Spleen (tissue), 7 donors: ENCODE results near the gene SCAF11.

ENCODE experiments used
- CTCF ChIP-seq, 11 experiments: fragments of 200-600 bp in 7 of 11; fragments of 450-650 bp in 4 of 11; sonication (generic) in 4 of 11; IDR thresholded peaks in 8 of 11; conservative IDR thresholded peaks in 3 of 11; 1 replicate in 7 of 11; 2 replicates in 4 of 11; pipeline versions ENCODE4 v1.4.0 to v1.8.0; 2016 to 2021; ENCODE audit warnings: antibody characterized with exemption in 11 of 11, inconsistent platforms in 4 of 11, mild to moderate bottlenecking in 1 of 11
- POLR2AphosphoS5 ChIP-seq, 3 donors: sonication (generic); formaldehyde crosslinking; IDR thresholded peaks; one replicate each; pipeline ENCODE4 v1.5.1; 2017; ENCODE audit warnings: antibody characterized with exemption in 3 of 3
- donor health status: DM: no; HTN: no; CAD: no; lungs with moderate emphysema.
- donor health status: DM: no; HTN: no; CAD: no.
- donor health status: DM: no; HTN: no; CAD: no.

GRCh38 chr12:45974171-45974719 lies 16.1 kb downstream of the SCAF11 start:
- no peak for TF ChIP-seq CTCF (IDR thresholded peaks at IDR 0.05 in 8 of 11, conservative IDR thresholded peaks at IDR 0.05 in 3 of 11)
- no peak for TF ChIP-seq POLR2AphosphoS5 (IDR thresholded peaks at IDR 0.05)
